ENCODE measurements around the gene GTF3C6. TPM values are rescaled to one million over a fixed set of nuclear protein-coding genes. Genes with fewer than 3 reads are reported as not detected.

Gene GTF3C6
- polyA plus RNA-seq, 2 of the 4 experiments (the other 2 are of a cell fraction), result 105 to 110 TPM

GRCh38 chr6:110951008-110951407 is 7.5 kb upstream of the GTF3C6 start:
- H3K9me3 ChIP-seq, result no peaks in the 10 kb centered on the region
- TF ChIP-seq CTCF (IDR thresholded peaks at IDR 0.05), result no peak
- no peak for TF ChIP-seq TFCP2L1 (CRISPR knock-in tag; IDR thresholded peaks at IDR 0.05)
- TF ChIP-seq, protein P1, sequence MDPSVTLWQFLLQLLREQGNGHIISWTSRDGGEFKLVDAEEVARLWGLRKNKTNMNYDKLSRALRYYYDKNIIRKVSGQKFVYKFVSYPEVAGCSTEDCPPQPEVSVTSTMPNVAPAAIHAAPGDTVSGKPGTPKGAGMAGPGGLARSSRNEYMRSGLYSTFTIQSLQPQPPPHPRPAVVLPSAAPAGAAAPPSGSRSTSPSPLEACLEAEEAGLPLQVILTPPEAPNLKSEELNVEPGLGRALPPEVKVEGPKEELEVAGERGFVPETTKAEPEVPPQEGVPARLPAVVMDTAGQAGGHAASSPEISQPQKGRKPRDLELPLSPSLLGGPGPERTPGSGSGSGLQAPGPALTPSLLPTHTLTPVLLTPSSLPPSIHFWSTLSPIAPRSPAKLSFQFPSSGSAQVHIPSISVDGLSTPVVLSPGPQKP (IDR thresholded peaks at IDR 0.05; ENCODE audit: low read depth, low read length), result no peak
- TF ChIP-seq POLR2AphosphoS2 (conservative IDR thresholded peaks at IDR 0.05; ENCODE audit: low read length), result no peak
- TF ChIP-seq RARB (CRISPR knock-in tag; IDR thresholded peaks at IDR 0.05), result no peak
- no peak for TF ChIP-seq CBX8 (IDR thresholded peaks at IDR 0.05)
- TF ChIP-seq EHMT2 (IDR thresholded peaks at IDR 0.05; ENCODE audit: low read depth), result no peak
- no peak for TF ChIP-seq JUNB (IDR thresholded peaks at IDR 0.05)
- no peak for TF ChIP-seq SMC3 (IDR thresholded peaks at IDR 0.05)
- TF ChIP-seq HDAC2 (IDR thresholded peaks at IDR 0.05), result no peak
- no peak for TF ChIP-seq HOXB5 (CRISPR knock-in tag; IDR thresholded peaks at IDR 0.05)
- no peak for TF ChIP-seq EHF (CRISPR knock-in tag; IDR thresholded peaks at IDR 0.05)
- TF ChIP-seq, protein P2, sequence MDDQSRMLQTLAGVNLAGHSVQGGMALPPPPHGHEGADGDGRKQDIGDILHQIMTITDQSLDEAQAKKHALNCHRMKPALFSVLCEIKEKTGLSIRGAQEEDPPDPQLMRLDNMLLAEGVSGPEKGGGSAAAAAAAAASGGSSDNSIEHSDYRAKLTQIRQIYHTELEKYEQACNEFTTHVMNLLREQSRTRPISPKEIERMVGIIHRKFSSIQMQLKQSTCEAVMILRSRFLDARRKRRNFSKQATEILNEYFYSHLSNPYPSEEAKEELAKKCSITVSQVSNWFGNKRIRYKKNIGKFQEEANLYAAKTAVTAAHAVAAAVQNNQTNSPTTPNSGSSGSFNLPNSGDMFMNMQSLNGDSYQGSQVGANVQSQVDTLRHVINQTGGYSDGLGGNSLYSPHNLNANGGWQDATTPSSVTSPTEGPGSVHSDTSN (IDR thresholded peaks at IDR 0.05), result no peak
- TF ChIP-seq USF2 (IDR thresholded peaks at IDR 0.05), result no peak
- H3K4me2 ChIP-seq, result peak overlapping the region; percentile 75
- ChIA-PET CTCF (interaction anchor here (0.6 to 2.7 kb wide), 13 partner anchors 9 to 433 kb away, joined by 3 to 23 read pairs (median 4); partner anchors contain the start of gene AMD1), POLR2A (interaction anchor here (0.6 to 1.8 kb wide), 5 partner anchors 39 to 135 kb away, joined by 3 to 6 read pairs (median 4); partner anchors contain the start of genes AMD1 and CDK19)
- FAIRE-seq (no peak), DNase-seq (ENCODE audit: low read depth in 1 of 2, low spot score in 1 of 2) (no peak), ATAC-seq (no peak)
- H3K4me3 ChIP-seq, result no peak overlapping the region
- peak overlapping the region; percentile 96 to 97 for H3K27ac ChIP-seq
- peaks cover 56% of the 10 kb centered on the region for H3K4me1 ChIP-seq
- WGBS (ENCODE audit: missing lambda C conversion rate), result 46% methylated on average over 1 of the region's 1 CpG

DNA sequence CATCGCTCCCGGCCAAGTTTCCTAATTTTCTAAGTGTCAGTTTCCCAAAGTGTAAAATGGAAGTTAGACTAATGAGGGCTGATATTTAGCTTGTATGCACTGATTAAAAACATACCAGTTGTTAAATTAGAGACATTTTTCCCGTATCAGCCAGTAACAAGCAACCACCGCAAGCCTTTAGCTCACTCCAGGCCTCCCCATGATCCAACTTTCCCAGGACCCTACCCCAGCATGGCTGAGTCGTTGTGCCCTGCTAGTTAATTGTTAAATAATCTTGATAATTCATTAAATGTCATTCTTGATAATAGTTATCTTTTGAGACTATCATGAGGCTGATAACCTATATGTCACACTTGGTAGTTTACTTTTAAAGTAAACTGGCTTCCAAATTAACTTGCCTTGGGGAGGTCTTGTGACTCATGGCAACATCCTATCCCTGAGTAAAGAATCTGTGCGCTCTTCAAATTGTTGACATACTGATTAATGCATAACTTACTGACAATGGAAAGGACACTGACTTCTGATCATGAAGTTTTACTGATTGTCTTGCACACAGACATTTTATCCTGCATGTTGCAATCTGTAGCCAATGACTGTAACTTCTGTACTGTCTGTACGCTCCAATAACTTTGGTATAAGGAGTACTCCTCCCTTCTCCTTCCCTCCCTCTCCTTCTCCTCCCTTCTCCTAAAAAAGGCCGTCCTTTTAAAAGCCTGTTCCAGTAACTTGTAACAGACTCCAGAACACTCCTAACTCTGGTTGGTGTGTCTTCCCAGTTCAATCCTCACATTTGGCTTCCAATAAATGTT is 6.3 kb upstream of the GTF3C6 start:
- 5% methylated on average over 8 of the region's 8 CpGs for WGBS (ENCODE audit: missing lambda C conversion rate)
- Histone ChIP-seq H3K4me3 (no peak overlapping the region), H3K4me2 (peak overlapping the region; percentile 76), H3K27ac (peak overlapping the region; percentile 96 to 97), H3K4me1 (peaks cover 49% of the 10 kb centered on the region), H3K9me3 (no peaks in the 10 kb centered on the region)
- TF ChIP-seq SMC3 (IDR thresholded peaks at IDR 0.05), result peak; percentile 6; the same call in 1 of the 3 replicates
- TF ChIP-seq RARB (CRISPR knock-in tag; IDR thresholded peaks at IDR 0.05), result no peak
- TF ChIP-seq JUNB (IDR thresholded peaks at IDR 0.05), result peak; percentile 86
- TF ChIP-seq, protein P3, sequence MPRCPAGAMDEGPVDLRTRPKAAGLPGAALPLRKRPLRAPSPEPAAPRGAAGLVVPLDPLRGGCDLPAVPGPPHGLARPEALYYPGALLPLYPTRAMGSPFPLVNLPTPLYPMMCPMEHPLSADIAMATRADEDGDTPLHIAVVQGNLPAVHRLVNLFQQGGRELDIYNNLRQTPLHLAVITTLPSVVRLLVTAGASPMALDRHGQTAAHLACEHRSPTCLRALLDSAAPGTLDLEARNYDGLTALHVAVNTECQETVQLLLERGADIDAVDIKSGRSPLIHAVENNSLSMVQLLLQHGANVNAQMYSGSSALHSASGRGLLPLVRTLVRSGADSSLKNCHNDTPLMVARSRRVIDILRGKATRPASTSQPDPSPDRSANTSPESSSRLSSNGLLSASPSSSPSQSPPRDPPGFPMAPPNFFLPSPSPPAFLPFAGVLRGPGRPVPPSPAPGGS (IDR thresholded peaks at IDR 0.05), result peak; percentile 80; the same call in 1 of the 3 replicates
- peak; percentile 91 for TF ChIP-seq GATA3 (IDR thresholded peaks at IDR 0.05; ENCODE audit: borderline replicate concordance)
- no peak for TF ChIP-seq HOXB5 (CRISPR knock-in tag; IDR thresholded peaks at IDR 0.05)
- no peak for TF ChIP-seq E2F6 (IDR thresholded peaks at IDR 0.05; ENCODE audit: borderline replicate concordance, low read depth)
- TF ChIP-seq JUN (IDR thresholded peaks at IDR 0.05), result peak; percentile 79 to 86; a peak in 4 of 5 replicates
- peak; percentile 67 for TF ChIP-seq MAX (IDR thresholded peaks at IDR 0.05)
- TF ChIP-seq EHMT2 (IDR thresholded peaks at IDR 0.05; ENCODE audit: low read depth), result no peak
- TF ChIP-seq ZNF302 (CRISPR knock-in tag; IDR thresholded peaks at IDR 0.05), result no peak
- TF ChIP-seq CEBPB (IDR thresholded peaks at IDR 0.05), result peak; percentile 89 to 96
- TF ChIP-seq RAD21 (conservative IDR thresholded peaks at IDR 0.05 in 1 of 2, IDR thresholded peaks at IDR 0.05 in 1 of 2), result 0 out of 5 replicates have a peak, but pooled peaks of 1 of the 2 experiments have one; percentile 2
- no peak for TF ChIP-seq MAFK (IDR thresholded peaks at IDR 0.05; ENCODE audit: partially characterized antibody)
- TF ChIP-seq, protein P4, sequence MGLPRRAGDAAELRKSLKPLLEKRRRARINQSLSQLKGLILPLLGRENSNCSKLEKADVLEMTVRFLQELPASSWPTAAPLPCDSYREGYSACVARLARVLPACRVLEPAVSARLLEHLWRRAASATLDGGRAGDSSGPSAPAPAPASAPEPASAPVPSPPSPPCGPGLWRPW (IDR thresholded peaks at IDR 0.05), result peak; percentile 52; the same call in 1 of the 2 replicates
- TF ChIP-seq EP300 (IDR thresholded peaks at IDR 0.05), result peak; percentile 66 to 78; a peak in 2 of 5 replicates
- TF ChIP-seq FOXS1 (CRISPR knock-in tag; IDR thresholded peaks at IDR 0.05), result no peak
- TF ChIP-seq NFE2L2 (conservative IDR thresholded peaks at IDR 0.05; ENCODE audit: low read length), result no peak
- TF ChIP-seq FOSL2 (IDR thresholded peaks at IDR 0.05), result peak; percentile 69
- peak; percentile 91 for TF ChIP-seq FOSL2 (CRISPR knock-in tag; IDR thresholded peaks at IDR 0.05)
- peak; percentile 83 to 96 for DNase-seq (ENCODE audit: low read depth in 1 of 2, low spot score in 1 of 2)
- peak; percentile 96 for ATAC-seq
- FAIRE-seq, result peak; percentile 61
- POLR2A ChIA-PET, result interaction anchor here (1.8 kb wide), 1 partner anchor 137 kb away, joined by 6 read pairs; the partner anchor contains the start of gene CDK19
- CTCF ChIA-PET, result interaction anchor here (0.6 to 2.1 kb wide), 6 partner anchors 10 to 1426 kb away, joined by 3 to 7 read pairs (median 4); partner anchors contain the start of gene AMD1
